ENCODE results near the gene HMCN2. TPM values are rescaled to one million over a fixed set of nuclear protein-coding genes. Genes with fewer than 3 reads are reported as not detected.
A peak's percentile ranks its signal among the peaks of the same experiment; 100 is the strongest.

Gene HMCN2
- total RNA-seq, 4 donors from 2014 or later, result 1.3 to 6.3 (median 3.5) TPM

- H3K27me3 ChIP-seq, result peaks cover 56% of the 10 kb centered on the region
- DNase-seq (ENCODE audit: low spot score in 2 of 2), result no peak
- no peak overlapping the region for H3K27ac ChIP-seq
- TF ChIP-seq EP300 (IDR thresholded peaks at IDR 0.05), result no peak
- H3K4me1 ChIP-seq, result peaks cover 32% of the 10 kb centered on the region
- WGBS, result 86% methylated on average over 6 of the region's 7 CpGs
- H3K36me3 ChIP-seq, result no peaks in the 10 kb centered on the region
- no peaks in the 10 kb centered on the region for H3K9me3 ChIP-seq
- no peak overlapping the region for H3K4me3 ChIP-seq
Observed at GRCh38 chr9:130325921-130326320, 60.4 kb downstream of the HMCN2 start.

GRCh38 chr9:130327070-130327780 lies 61.7 kb downstream of the HMCN2 start:
- no peak for DNase-seq (ENCODE audit: low spot score in 2 of 2)
- Histone ChIP-seq H3K36me3 (no peaks in the 10 kb centered on the region), H3K9me3 (no peaks in the 10 kb centered on the region), H3K27ac (no peak overlapping the region), H3K4me3 (no peak overlapping the region), H3K4me1 (peaks cover 39% of the 10 kb centered on the region), H3K27me3 (peaks cover 46% of the 10 kb centered on the region)
- WGBS, result 47% methylated on average over 5 of the region's 15 CpGs
- TF ChIP-seq POLR2AphosphoS5 (IDR thresholded peaks at IDR 0.05) (no peak), EP300 (IDR thresholded peaks at IDR 0.05) (no peak), CTCF (IDR thresholded peaks at IDR 0.05) (peak in 1 of 2 donors; percentile 22)

DNA sequence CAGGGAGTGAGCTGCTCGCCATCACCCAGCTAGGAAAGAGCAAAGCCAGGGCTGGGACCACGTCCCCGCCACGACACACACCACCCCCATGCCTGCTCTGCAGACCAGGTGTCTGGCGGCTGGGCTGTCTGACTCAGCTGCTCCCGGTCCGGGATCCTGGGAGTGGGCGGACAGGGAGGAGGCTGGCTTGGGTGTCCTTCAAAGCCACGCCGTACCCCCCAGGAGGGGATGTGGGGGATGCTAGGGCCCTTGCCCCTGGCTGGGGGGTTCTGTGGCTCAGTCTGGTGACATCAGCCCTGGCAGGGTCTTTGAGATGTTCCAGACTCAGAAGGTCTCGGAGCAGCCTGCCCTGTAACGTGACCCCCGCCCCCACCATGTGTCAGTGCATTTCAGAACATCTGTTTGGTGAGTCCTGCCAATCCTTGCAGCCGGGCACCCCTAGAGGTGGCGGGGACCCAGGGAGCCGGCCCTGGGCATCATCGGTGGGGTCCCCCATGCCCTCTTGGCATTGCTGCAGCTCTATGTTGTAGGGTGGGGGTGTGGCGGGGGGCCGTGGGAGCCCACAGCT lies 62.3 kb downstream of the HMCN2 start:
- WGBS, result 24% methylated on average over 9 of the region's 19 CpGs
- H3K9me3 ChIP-seq, result no peaks in the 10 kb centered on the region
- H3K36me3 ChIP-seq, result no peaks in the 10 kb centered on the region
- peak; percentile 84 to 90 for DNase-seq (ENCODE audit: low spot score in 2 of 2)
- H3K27ac ChIP-seq, result peak overlapping the region; percentile 63
- H3K27me3 ChIP-seq, result peaks cover 44% of the 10 kb centered on the region
- peaks cover 43% of the 10 kb centered on the region for H3K4me1 ChIP-seq
- TF ChIP-seq EP300 (IDR thresholded peaks at IDR 0.05) (no peak), POLR2AphosphoS5 (IDR thresholded peaks at IDR 0.05) (no peak), CTCF (IDR thresholded peaks at IDR 0.05) (no peak), POLR2A (IDR thresholded peaks at IDR 0.05) (no peak)
- H3K4me3 ChIP-seq, result no peak overlapping the region

GRCh38 chr9:130328349-130328801 lies 62.8 kb downstream of the HMCN2 start:
- peak overlapping the region; percentile 63 for H3K27ac ChIP-seq
- H3K27me3 ChIP-seq, result peaks cover 40% of the 10 kb centered on the region
- TF ChIP-seq POLR2A (IDR thresholded peaks at IDR 0.05) (no peak), EP300 (IDR thresholded peaks at IDR 0.05) (peak; percentile 77)
- no peaks in the 10 kb centered on the region for H3K36me3 ChIP-seq
- no peak for DNase-seq (ENCODE audit: low spot score in 2 of 2)
- no peak overlapping the region for H3K4me3 ChIP-seq
- 46% methylated on average over 10 of the region's 15 CpGs for WGBS
- H3K9me3 ChIP-seq, result no peaks in the 10 kb centered on the region
- peaks cover 47% of the 10 kb centered on the region for H3K4me1 ChIP-seq

DNA sequence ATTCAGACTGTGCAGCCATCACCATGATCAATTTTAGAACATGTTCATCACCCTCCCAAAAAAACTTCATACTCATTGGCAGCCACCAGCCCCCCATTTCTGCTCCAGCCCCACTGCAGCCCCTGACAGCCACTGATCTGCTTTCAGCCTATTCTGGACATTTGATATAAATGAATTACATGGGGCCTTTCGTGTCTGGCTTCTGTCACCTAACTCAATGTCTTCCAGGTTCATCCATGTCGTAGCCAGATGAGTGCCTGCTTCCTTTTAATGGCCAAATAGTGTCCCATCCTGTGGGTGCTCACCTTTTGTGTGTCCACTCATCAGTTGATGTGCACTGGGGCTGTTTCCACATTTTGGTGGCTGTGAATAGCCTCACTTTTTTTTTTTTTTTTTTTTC lies 63.5 kb downstream of the HMCN2 start:
- H3K9me3 ChIP-seq, result no peaks in the 10 kb centered on the region
- WGBS, result 79% methylated on average over 2 of the region's 2 CpGs
- peaks cover 50% of the 10 kb centered on the region for H3K4me1 ChIP-seq
- H3K27me3 ChIP-seq, result peaks cover 39% of the 10 kb centered on the region
- no peak overlapping the region for H3K4me3 ChIP-seq
- no peak for DNase-seq (ENCODE audit: low spot score in 2 of 2)
- TF ChIP-seq POLR2A (IDR thresholded peaks at IDR 0.05) (no peak), CTCF (IDR thresholded peaks at IDR 0.05) (no peak), EP300 (IDR thresholded peaks at IDR 0.05) (no peak), POLR2AphosphoS5 (IDR thresholded peaks at IDR 0.05) (no peak)
- H3K36me3 ChIP-seq, result no peaks in the 10 kb centered on the region
- peak overlapping the region; percentile 41 for H3K27ac ChIP-seq

- Histone ChIP-seq H3K36me3 (no peaks in the 10 kb centered on the region), H3K27ac (no peak overlapping the region), H3K4me3 (no peak overlapping the region), H3K4me1 (peaks cover 50% of the 10 kb centered on the region), H3K27me3 (peaks cover 40% of the 10 kb centered on the region), H3K9me3 (no peaks in the 10 kb centered on the region)
- DNase-seq (ENCODE audit: low spot score in 2 of 2), result no peak
- no peak for TF ChIP-seq POLR2A (IDR thresholded peaks at IDR 0.05)
- no peak for TF ChIP-seq EP300 (IDR thresholded peaks at IDR 0.05)
- no peak for TF ChIP-seq CTCF (IDR thresholded peaks at IDR 0.05)
- no peak for TF ChIP-seq POLR2AphosphoS5 (IDR thresholded peaks at IDR 0.05)
- WGBS, result 54% methylated on average over 20 of the region's 20 CpGs
Observed at GRCh38 chr9:130330202-130330862, 64.8 kb downstream of the HMCN2 start.

Data from suprapubic skin (tissue), 4 donors.